ENCODE measurements around the gene ZNF613. TPM values are rescaled to one million over a fixed set of nuclear protein-coding genes. Genes with fewer than 3 reads are reported as not detected.
A peak's percentile ranks its signal among the peaks of the same experiment; 100 is the strongest.
"Not testable (repeated sequence)": the region's sequence is repeated elsewhere in the genome, so short reads cannot be mapped to it uniquely, and the experiment has no call there.

ZNF613 gene
- total RNA-seq, 1 experiment from 2014 or later = 7.2 TPM

DNA sequence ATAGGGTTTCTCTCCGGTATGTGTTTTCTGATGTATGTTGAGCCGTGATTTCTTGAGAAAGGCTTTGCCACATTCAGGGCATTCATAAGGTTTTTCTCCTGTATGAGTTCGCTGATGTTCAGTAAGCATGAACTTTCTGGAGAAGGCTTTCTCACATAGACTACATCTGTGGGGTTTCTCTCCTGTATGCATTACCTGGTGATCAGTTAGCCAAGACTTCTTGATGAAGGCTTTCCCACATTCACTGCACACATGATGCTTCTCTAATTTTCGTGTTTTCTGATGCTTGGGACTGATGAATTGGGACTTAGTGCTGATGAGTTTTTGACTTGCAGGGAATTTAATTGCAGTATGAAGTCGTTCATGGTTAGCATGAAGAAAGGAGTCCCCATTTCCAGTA, 38.3 kb downstream of the ZNF613 start:
- CTCF ChIA-PET = no interaction called here
- H3K4me1 Mint-ChIP-seq (ENCODE audit: low read depth, unreplicated experiment) = no peaks in the 10 kb centered on the region
- H3K4me3 Mint-ChIP-seq (ENCODE audit: low read depth, unreplicated experiment) = no peak overlapping the region
- BruUV-seq (replicated peaks) = no TSS peak
- intact Hi-C loops (cut with micrococcal nuclease; ENCODE audit: unreplicated experiment) = no loop called here
- TF ChIP-seq, protein P1, sequence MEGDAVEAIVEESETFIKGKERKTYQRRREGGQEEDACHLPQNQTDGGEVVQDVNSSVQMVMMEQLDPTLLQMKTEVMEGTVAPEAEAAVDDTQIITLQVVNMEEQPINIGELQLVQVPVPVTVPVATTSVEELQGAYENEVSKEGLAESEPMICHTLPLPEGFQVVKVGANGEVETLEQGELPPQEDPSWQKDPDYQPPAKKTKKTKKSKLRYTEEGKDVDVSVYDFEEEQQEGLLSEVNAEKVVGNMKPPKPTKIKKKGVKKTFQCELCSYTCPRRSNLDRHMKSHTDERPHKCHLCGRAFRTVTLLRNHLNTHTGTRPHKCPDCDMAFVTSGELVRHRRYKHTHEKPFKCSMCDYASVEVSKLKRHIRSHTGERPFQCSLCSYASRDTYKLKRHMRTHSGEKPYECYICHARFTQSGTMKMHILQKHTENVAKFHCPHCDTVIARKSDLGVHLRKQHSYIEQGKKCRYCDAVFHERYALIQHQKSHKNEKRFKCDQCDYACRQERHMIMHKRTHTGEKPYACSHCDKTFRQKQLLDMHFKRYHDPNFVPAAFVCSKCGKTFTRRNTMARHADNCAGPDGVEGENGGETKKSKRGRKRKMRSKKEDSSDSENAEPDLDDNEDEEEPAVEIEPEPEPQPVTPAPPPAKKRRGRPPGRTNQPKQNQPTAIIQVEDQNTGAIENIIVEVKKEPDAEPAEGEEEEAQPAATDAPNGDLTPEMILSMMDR (IDR thresholded peaks at IDR 0.05; ENCODE audit: unreplicated experiment) = no peak
- no peak for DNase-seq
- no peak overlapping the region for H3K27ac Mint-ChIP-seq (ENCODE audit: unreplicated experiment)
- H3K36me3 Mint-ChIP-seq (ENCODE audit: insufficient read depth, unreplicated experiment) = peaks cover 20% of the 10 kb centered on the region
- H3K27me3 Mint-ChIP-seq (ENCODE audit: unreplicated experiment) = no peaks in the 10 kb centered on the region
- H3K9me3 Mint-ChIP-seq (ENCODE audit: low read depth, unreplicated experiment) = peaks cover 33% of the 10 kb centered on the region

DNA sequence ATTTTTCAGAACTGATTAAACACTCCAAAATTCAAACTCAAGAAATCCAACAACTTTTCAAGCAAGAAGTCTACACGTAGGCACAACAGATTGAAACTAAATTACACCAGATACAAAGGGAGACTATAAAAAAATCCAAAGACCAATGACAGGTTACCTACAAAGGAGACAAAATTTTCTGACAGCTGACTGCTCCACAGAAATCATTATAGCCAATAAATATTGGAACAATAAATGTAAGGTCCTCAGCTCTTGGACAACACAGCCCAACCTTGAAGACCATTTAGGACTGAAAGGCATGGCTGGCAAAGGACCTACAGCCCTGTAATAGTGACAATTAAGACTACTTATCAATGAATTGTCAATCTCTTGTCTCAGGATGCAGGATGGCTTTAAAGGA, 43.4 kb downstream of the ZNF613 start:
- CTCF ChIA-PET = no interaction called here
- H3K36me3 Mint-ChIP-seq (ENCODE audit: insufficient read depth, unreplicated experiment) = peaks cover 34% of the 10 kb centered on the region

DNA sequence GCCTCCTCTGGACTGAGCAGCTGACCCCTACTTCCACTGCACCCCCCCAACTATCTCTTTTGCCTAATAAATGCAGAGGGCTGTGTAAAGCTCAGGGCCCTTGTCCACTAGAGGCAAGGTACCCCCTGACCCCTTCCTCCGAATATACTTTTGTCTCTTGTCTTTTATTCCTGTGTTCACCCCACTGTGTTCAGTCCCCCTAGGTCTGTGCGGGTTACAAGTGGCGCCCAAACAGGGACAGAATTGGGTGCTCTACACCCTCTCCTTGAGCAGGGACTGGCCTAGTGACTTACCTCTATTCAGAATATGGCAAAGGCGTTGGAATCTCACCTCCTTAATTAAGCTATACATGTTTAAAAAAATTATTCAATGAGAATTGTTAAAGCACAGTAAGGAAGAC, 44.4 kb downstream of the ZNF613 start:
- TF ChIP-seq, protein P1 (IDR thresholded peaks at IDR 0.05; ENCODE audit: unreplicated experiment) = no peak
- H3K4me1 Mint-ChIP-seq (ENCODE audit: low read depth, unreplicated experiment) = no peaks in the 10 kb centered on the region
- H3K9me3 Mint-ChIP-seq (ENCODE audit: low read depth, unreplicated experiment) = peaks cover 33% of the 10 kb centered on the region
- CTCF ChIA-PET = no interaction called here
- H3K27ac Mint-ChIP-seq (ENCODE audit: unreplicated experiment) = no peak overlapping the region
- no peaks in the 10 kb centered on the region for H3K27me3 Mint-ChIP-seq (ENCODE audit: unreplicated experiment)
- H3K4me3 Mint-ChIP-seq (ENCODE audit: low read depth, unreplicated experiment) = no peak overlapping the region
- intact Hi-C loops (cut with micrococcal nuclease; ENCODE audit: unreplicated experiment) = no loop called here
- no TSS peak for BruUV-seq (replicated peaks)
- DNase-seq = peak; percentile 5
- peaks cover 30% of the 10 kb centered on the region for H3K36me3 Mint-ChIP-seq (ENCODE audit: insufficient read depth, unreplicated experiment)

More for the DNA sequence above, 43.4 kb downstream of the ZNF613 start:
- H3K9me3 Mint-ChIP-seq (ENCODE audit: low read depth, unreplicated experiment) = peaks cover 30% of the 10 kb centered on the region
- intact Hi-C loops (cut with micrococcal nuclease; ENCODE audit: unreplicated experiment) = no loop called here
- H3K27me3 Mint-ChIP-seq (ENCODE audit: unreplicated experiment) = no peaks in the 10 kb centered on the region
- TF ChIP-seq, protein P1 (IDR thresholded peaks at IDR 0.05; ENCODE audit: unreplicated experiment) = no peak
- no peak for DNase-seq
- H3K27ac Mint-ChIP-seq (ENCODE audit: unreplicated experiment) = no peak overlapping the region
- H3K4me1 Mint-ChIP-seq (ENCODE audit: low read depth, unreplicated experiment) = no peaks in the 10 kb centered on the region
- BruUV-seq (replicated peaks) = no TSS peak
- H3K4me3 Mint-ChIP-seq (ENCODE audit: low read depth, unreplicated experiment) = no peak overlapping the region

DNA sequence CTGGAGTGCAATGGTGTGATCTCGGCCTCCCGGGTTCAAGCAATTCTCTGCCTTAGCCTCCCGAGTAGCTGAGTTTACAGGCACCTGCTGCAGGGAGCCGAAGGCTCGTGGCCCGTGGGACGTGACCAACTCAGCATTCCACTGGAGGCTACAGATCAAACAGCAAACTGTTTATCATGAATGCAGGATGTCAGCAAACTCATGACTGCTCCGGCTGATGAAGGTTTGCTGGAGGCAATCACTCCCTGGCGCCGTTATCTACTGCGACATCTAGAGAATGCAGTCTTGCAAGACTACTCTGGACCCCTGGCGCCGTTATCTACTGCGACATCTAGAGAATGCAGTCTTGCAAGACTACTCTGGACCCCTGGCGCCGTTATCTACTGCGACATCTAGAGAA, 48.5 kb downstream of the ZNF613 start:
- DNase-seq; H3K4me3 Mint-ChIP-seq (ENCODE audit: low read depth, unreplicated experiment); H3K27me3 Mint-ChIP-seq (ENCODE audit: unreplicated experiment); H3K4me1 Mint-ChIP-seq (ENCODE audit: low read depth, unreplicated experiment); BruUV-seq (replicated peaks); CTCF ChIA-PET; intact Hi-C loops (cut with micrococcal nuclease; ENCODE audit: unreplicated experiment); H3K27ac Mint-ChIP-seq (ENCODE audit: unreplicated experiment): not testable (repeated sequence)
- Mint-ChIP-seq H3K9me3 (ENCODE audit: low read depth, unreplicated experiment) (peaks cover 31% of the 10 kb centered on the region), H3K36me3 (ENCODE audit: insufficient read depth, unreplicated experiment) (peaks cover 14% of the 10 kb centered on the region)

DNA sequence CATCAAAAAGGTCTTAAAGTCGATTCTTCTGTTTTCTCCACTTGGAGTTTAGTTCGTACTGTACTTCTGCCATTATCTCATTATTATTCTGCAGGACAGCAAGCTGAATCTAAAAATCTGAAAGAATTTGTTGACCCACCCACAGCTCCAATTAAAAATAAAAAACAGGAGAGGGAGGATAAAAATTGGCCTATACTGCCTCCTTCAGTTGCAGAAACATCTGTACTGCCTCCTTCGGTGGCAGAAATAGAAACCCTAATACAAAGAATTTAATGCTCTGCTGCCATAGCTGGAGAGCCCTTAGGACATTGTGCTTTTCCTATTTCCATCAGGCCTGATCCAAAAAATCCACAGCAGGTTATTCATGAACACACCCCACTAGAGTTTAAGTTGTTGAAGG, 49.6 kb downstream of the ZNF613 start:
- no peak overlapping the region for H3K27ac Mint-ChIP-seq (ENCODE audit: unreplicated experiment)
- no peaks in the 10 kb centered on the region for H3K4me1 Mint-ChIP-seq (ENCODE audit: low read depth, unreplicated experiment)
- peaks cover 29% of the 10 kb centered on the region for H3K9me3 Mint-ChIP-seq (ENCODE audit: low read depth, unreplicated experiment)
- no peak overlapping the region for H3K4me3 Mint-ChIP-seq (ENCODE audit: low read depth, unreplicated experiment)
- CTCF ChIA-PET = no interaction called here
- no peaks in the 10 kb centered on the region for H3K27me3 Mint-ChIP-seq (ENCODE audit: unreplicated experiment)
- intact Hi-C loops (cut with micrococcal nuclease; ENCODE audit: unreplicated experiment) = no loop called here
- TF ChIP-seq, protein P1 (IDR thresholded peaks at IDR 0.05; ENCODE audit: unreplicated experiment) = no peak
- peaks cover 9% of the 10 kb centered on the region for H3K36me3 Mint-ChIP-seq (ENCODE audit: insufficient read depth, unreplicated experiment)
- no peak for DNase-seq
- BruUV-seq (replicated peaks) = no TSS peak
